Stimulated activated CD4-positive, alpha-beta T cell treated with anti-CD3 and anti-CD28 coated beads, Interleukin-12 subunit alpha, Interleukin-12 subunit beta, amount 100 ng/mL, for 24 hours (primary cell): ENCODE data around the gene TTN.

Experiments used
- DNase-seq, 2 experiments: peaks; one replicate each; pipeline ENCODE4 v3.0.0-alpha.2; 2020; ENCODE audit warnings: low read depth in 2 of 2

Gene TTN

GRCh38 chr2:178807227-178808008 lies at the start of gene TTN:
TSS of gene TTN (minus strand) at chr2:178807423. CDS start at chr2:178804642, 2,781 bp downstream.
- no peak for DNase-seq

- no peak for DNase-seq
Observed at GRCh38 chr2:178855151-178855550, 47.9 kb upstream of the TTN start.

- no peak for DNase-seq
Observed at GRCh38 chr2:178848335-178848734, 41.1 kb upstream of the TTN start.

- no peak for DNase-seq
Observed at GRCh38 chr2:178846458-178846802, 39.2 kb upstream of the TTN start.

GRCh38 chr2:178845566-178846457 lies 38.6 kb upstream of the TTN start:
- DNase-seq = no peak

GRCh38 chr2:178844701-178845100 lies 37.5 kb upstream of the TTN start:
- no peak for DNase-seq

- DNase-seq = no peak
Observed at GRCh38 chr2:178844269-178844668, 37.0 kb upstream of the TTN start.

- no peak for DNase-seq
Observed at GRCh38 chr2:178843697-178844096, 36.5 kb upstream of the TTN start.

GRCh38 chr2:178836807-178837206 lies 29.6 kb upstream of the TTN start:
- no peak for DNase-seq

GRCh38 chr2:178834086-178834485 lies 26.9 kb upstream of the TTN start:
- DNase-seq = no peak

GRCh38 chr2:178833382-178833781 lies 26.2 kb upstream of the TTN start:
- DNase-seq = no peak

GRCh38 chr2:178830451-178830850 lies 23.2 kb upstream of the TTN start:
- no peak for DNase-seq

GRCh38 chr2:178829981-178830380 lies 22.8 kb upstream of the TTN start:
- no peak for DNase-seq

GRCh38 chr2:178829299-178829960 lies 22.2 kb upstream of the TTN start:
- no peak for DNase-seq

- no peak for DNase-seq
Observed at GRCh38 chr2:178828486-178828881, 21.3 kb upstream of the TTN start.

- no peak for DNase-seq
Observed at GRCh38 chr2:178827739-178828485, 20.7 kb upstream of the TTN start.

GRCh38 chr2:178827111-178827510 lies 19.9 kb upstream of the TTN start:
- DNase-seq = no peak

- DNase-seq = no peak
Observed at GRCh38 chr2:178825183-178825582, 18.0 kb upstream of the TTN start.

GRCh38 chr2:178824181-178824580 lies 17.0 kb upstream of the TTN start:
- DNase-seq = no peak

- DNase-seq = no peak
Observed at GRCh38 chr2:178819992-178820391, 12.8 kb upstream of the TTN start.

- no peak for DNase-seq
Observed at GRCh38 chr2:178819147-178819875, 12.1 kb upstream of the TTN start.
